OCI-LY1 (cell line): ENCODE results near the gene PTPRT.

Experiments
- H2AFZ ChIP-seq: fragments of 200-600 bp; sonication (generic), shearing (Covaris generic); 2 replicates; pipeline ENCODE4 v1.6.0; 2014; ENCODE audit warnings: antibody characterized with exemption, mild to moderate bottlenecking, low read length
- H3F3A ChIP-seq: fragments of 200-600 bp; sonication (generic), shearing (Covaris generic); 2 replicates; pipeline ENCODE4 v1.6.0; 2014; ENCODE audit warnings: mild to moderate bottlenecking, antibody characterized with exemption, low read length, moderate library complexity; ENCODE audit not compliant: insufficient read depth
- H3K27ac ChIP-seq: fragments of 200-600 bp; sonication (generic); 2 replicates; pipeline ENCODE4 v1.5.1; 2014; ENCODE audit warnings: low read length, mixed run types, mild to moderate bottlenecking, low read depth; ENCODE audit not compliant: poor library complexity, severe bottlenecking
- H3K27me3 ChIP-seq: fragments of 200-600 bp; sonication (generic); 2 replicates; pipeline ENCODE4 v1.6.0; 2014; ENCODE audit warnings: antibody characterized with exemption, mild to moderate bottlenecking, low read length, moderate library complexity; ENCODE audit not compliant: insufficient read depth
- H3K36me3 ChIP-seq: fragments of 200-600 bp; sonication (generic); 2 replicates; pipeline ENCODE4 v1.6.1; 2014; ENCODE audit warnings: mild to moderate bottlenecking, antibody characterized with exemption, low read length, moderate library complexity, mixed read lengths; ENCODE audit not compliant: insufficient read depth
- H3K4me1 ChIP-seq: fragments of 200-600 bp; sonication (generic); 2 replicates; pipeline ENCODE4 v1.5.1; 2014; ENCODE audit warnings: mild to moderate bottlenecking, low read length, moderate library complexity; ENCODE audit not compliant: insufficient read depth, severe bottlenecking
- H3K4me2 ChIP-seq: fragments of 200-600 bp; sonication (generic), shearing (Covaris generic); 2 replicates; pipeline ENCODE4 v1.6.1; 2014; ENCODE audit warnings: low read length
- H3K4me3 ChIP-seq: fragments of 200-600 bp; sonication (generic); 2 replicates; pipeline ENCODE4 v1.5.1; 2014; ENCODE audit warnings: low read length, low read depth, mild to moderate bottlenecking, mixed read lengths; ENCODE audit not compliant: poor library complexity, severe bottlenecking
- H3K79me2 ChIP-seq: fragments of 200-600 bp; shearing (Covaris generic); 2 replicates; pipeline ENCODE4 v1.6.1; 2016; ENCODE audit warnings: mixed run types, low read length, mixed read lengths; ENCODE audit not compliant: insufficient read depth
- H3K9ac ChIP-seq: fragments of 200-600 bp; sonication (generic), shearing (Covaris generic); 2 replicates; pipeline ENCODE4 v1.6.1; 2014; ENCODE audit warnings: mild to moderate bottlenecking, low read length, mixed read lengths
- H3K9me2 ChIP-seq: fragments of 200-600 bp; sonication (generic), shearing (Covaris generic); 2 replicates; pipeline ENCODE4 v1.6.1; 2014; ENCODE audit warnings: low read depth, mild to moderate bottlenecking, low read length, mixed read lengths
- H3K9me3 ChIP-seq: fragments of 200-600 bp; shearing (Covaris generic); 2 replicates; pipeline ENCODE4 v1.6.1; 2014; ENCODE audit warnings: low read length, mixed read lengths
- H4K20me1 ChIP-seq: fragments of 200-600 bp; sonication (generic), shearing (Covaris generic); 2 replicates; pipeline ENCODE4 v1.6.0; 2016; ENCODE audit warnings: mild to moderate bottlenecking, low read length; ENCODE audit not compliant: insufficient read depth
- CTCF ChIP-seq: fragments of 200-600 bp; sonication (generic), shearing (Covaris generic); IDR thresholded peaks from 2 replicates; pipeline ENCODE4 v1.5.1; 2017; ENCODE audit warnings: mild to moderate bottlenecking, antibody characterized with exemption, low read length, moderate library complexity, mixed read lengths
- EZH2 ChIP-seq: fragments of 200-600 bp; sonication (generic), shearing (Covaris generic); IDR thresholded peaks from 2 replicates; pipeline ENCODE4 v1.8.0; 2017; ENCODE audit warnings: borderline replicate concordance, mixed run types, mild to moderate bottlenecking, antibody characterized with exemption, low read length, moderate library complexity, mixed read lengths

PTPRT gene

GRCh38 chr20:42532831-42533230, 656.9 kb downstream of the PTPRT start:
- H3K4me1 ChIP-seq = peaks cover 17% of the 10 kb centered on the region
- no peaks in the 10 kb centered on the region for H3K36me3 ChIP-seq
- no peaks in the 10 kb centered on the region for H3K9me3 ChIP-seq
- no peaks in the 10 kb centered on the region for H3K27me3 ChIP-seq
- H3K27ac ChIP-seq = no peak overlapping the region
- H2AFZ ChIP-seq = no peak overlapping the region
- H4K20me1 ChIP-seq = no peaks in the 10 kb centered on the region
- no peak overlapping the region for H3K4me3 ChIP-seq
- TF ChIP-seq CTCF (no peak), EZH2 (no peak)
- no peak overlapping the region for H3K9ac ChIP-seq
- H3K9me2 ChIP-seq = no peaks in the 10 kb centered on the region
- no peaks in the 10 kb centered on the region for H3F3A ChIP-seq
- no peaks in the 10 kb centered on the region for H3K79me2 ChIP-seq
- no peak overlapping the region for H3K4me2 ChIP-seq

- Histone ChIP-seq H2AFZ (no peak overlapping the region), H3K9me2 (no peaks in the 10 kb centered on the region), H3K4me2 (peak overlapping the region; percentile 43; the same call in 1 of the 2 replicates), H3K4me1 (peaks cover 17% of the 10 kb centered on the region), H3K36me3 (no peaks in the 10 kb centered on the region), H3K27ac (no peak overlapping the region), H3K4me3 (no peak overlapping the region), H3K9me3 (no peaks in the 10 kb centered on the region), H4K20me1 (no peaks in the 10 kb centered on the region), H3K9ac (no peak overlapping the region), H3K79me2 (no peaks in the 10 kb centered on the region), H3K27me3 (no peaks in the 10 kb centered on the region), H3F3A (no peaks in the 10 kb centered on the region)
- TF ChIP-seq EZH2 = no peak
- TF ChIP-seq CTCF = no peak
Measured at GRCh38 chr20:42531508-42531961, 658.2 kb downstream of the PTPRT start.

GRCh38 chr20:42530855-42531448, 658.8 kb downstream of the PTPRT start:
- no peak overlapping the region for H2AFZ ChIP-seq
- no peaks in the 10 kb centered on the region for H3K9me2 ChIP-seq
- H4K20me1 ChIP-seq = no peaks in the 10 kb centered on the region
- TF ChIP-seq CTCF = peak; percentile 78
- no peak for TF ChIP-seq EZH2
- peaks cover 17% of the 10 kb centered on the region for H3K4me1 ChIP-seq
- H3K9ac ChIP-seq = no peak overlapping the region
- H3F3A ChIP-seq = no peaks in the 10 kb centered on the region
- no peaks in the 10 kb centered on the region for H3K36me3 ChIP-seq
- peak overlapping the region; percentile 43; the same call in 1 of the 2 replicates for H3K4me2 ChIP-seq
- H3K79me2 ChIP-seq = no peaks in the 10 kb centered on the region
- H3K4me3 ChIP-seq = no peak overlapping the region
- no peaks in the 10 kb centered on the region for H3K27me3 ChIP-seq
- no peaks in the 10 kb centered on the region for H3K9me3 ChIP-seq
- H3K27ac ChIP-seq = no peak overlapping the region
